SH-SY5Y (cell line): ENCODE data around the gene EXOC3.

Experiments used
- GATA2 ChIP-seq: IDR thresholded peaks from 2 replicates; pipeline ENCODE4 v1.6.1; 2011; ENCODE audit warnings: mild to moderate bottlenecking, low read depth, low read length
- GATA3 ChIP-seq: IDR thresholded peaks from 2 replicates; pipeline ENCODE4 v1.6.1; 2011; ENCODE audit warnings: low read depth, mild to moderate bottlenecking, low read length, moderate library complexity

GRCh38 chr5:492314-492893, 49.4 kb downstream of the EXOC3 start:
- TF ChIP-seq GATA3 = no peak
- TF ChIP-seq GATA2 = no peak
